Measurements from ENCODE around the gene MYBL2. TPM values are rescaled to one million over a fixed set of nuclear protein-coding genes. Genes with fewer than 3 reads are reported as not detected.

MYBL2 gene
- total and polyA plus RNA-seq, 2 donors (not counting 3 experiments of a cell fraction or from before 2014, with no cell fraction given), result 35.7 to 105 TPM

GRCh38 chr20:43752561-43753301, 85.8 kb downstream of the MYBL2 start:
- Histone ChIP-seq H3K4me2 (ENCODE audit: insufficient read depth, low read length) (peak overlapping the region; percentile 1), H2AFZ (ENCODE audit: low read depth, low read length) (peak overlapping the region; percentile 52), H3K9ac (replicated peaks; ENCODE audit: extremely low read depth, insufficient read depth, low read length) (no peak overlapping the region), H3K79me2 (ENCODE audit: control insufficient read depth, insufficient read depth, low read length) (no peaks in the 10 kb centered on the region), H3K4me3 (replicated peaks in 1 of 3; ENCODE audit: insufficient read depth in 1 of 3, low read depth in 1 of 3, low read length in 3 of 3) (no peak overlapping the region), H3K9me1 (replicated peaks; ENCODE audit: control insufficient read depth, extremely low read depth, insufficient read depth, low read length) (no peaks in the 10 kb centered on the region), H3K4me1 (ENCODE audit: control insufficient read depth, extremely low read depth, insufficient read depth, low read length) (peaks cover 12% of the 10 kb centered on the region), H3K9me3 (replicated peaks; ENCODE audit: control insufficient read depth, insufficient read depth, low read length) (no peaks in the 10 kb centered on the region), H3K36me3 (ENCODE audit: control insufficient read depth in 2 of 2, extremely low read depth in 1 of 2, insufficient read depth in 2 of 2, low read length in 2 of 2) (no peaks in the 10 kb centered on the region), H3K27ac (ENCODE audit: insufficient read depth, low read depth, low read length) (no peak overlapping the region), H3K27me3 (ENCODE audit: control insufficient read depth in 2 of 2, insufficient read depth in 2 of 2, low read length in 2 of 2) (no peaks in the 10 kb centered on the region), H4K20me1 (replicated peaks; ENCODE audit: control insufficient read depth, extremely low read depth, insufficient read depth, low read length) (no peaks in the 10 kb centered on the region)
- TF ChIP-seq MYC (IDR thresholded peaks at IDR 0.05; ENCODE audit: low read depth, low read length), result no peak
- no peak for TF ChIP-seq GATA2 (IDR thresholded peaks at IDR 0.05; ENCODE audit: insufficient read depth, insufficient read length, low read depth, low read length)
- TF ChIP-seq FOS (IDR thresholded peaks at IDR 0.05; ENCODE audit: borderline replicate concordance, insufficient read depth, low read length), result no peak
- no peak for TF ChIP-seq EZH2 (IDR thresholded peaks at IDR 0.05; ENCODE audit: borderline replicate concordance, low read depth, low read length, severe bottlenecking)
- no peak for TF ChIP-seq CTCF (IDR thresholded peaks at IDR 0.05; ENCODE audit: extremely low read depth in 1 of 2, insufficient read depth in 1 of 2, low read depth in 1 of 2, low read length in 2 of 2)
- no peak for TF ChIP-seq POLR2AphosphoS5 (IDR thresholded peaks at IDR 0.05; ENCODE audit: insufficient read depth, low read depth, low read length)
- no peak for TF ChIP-seq MAX (IDR thresholded peaks at IDR 0.05; ENCODE audit: insufficient read depth, insufficient read length)
- TF ChIP-seq POLR2A (IDR thresholded peaks at IDR 0.05; ENCODE audit: low read depth, low read length), result no peak
- no peak for TF ChIP-seq JUN (IDR thresholded peaks at IDR 0.05; ENCODE audit: borderline replicate concordance, insufficient read depth, insufficient read length, low read depth)
- CTCF ChIA-PET, result interaction anchor here (0.7 to 9.9 kb wide), 6 partner anchors 15 to 328 kb away, joined by 3 to 191 read pairs (median 3); no protein-coding TSS in a partner anchor
- FAIRE-seq (peak; percentile 80), DNase-seq (ENCODE audit: low read depth, low spot score) (no peak)
- dilution Hi-C loops (cut with MboI; ENCODE audit: extremely low pct_ligation_motif_present, low sequenced_read_pairs) (loop anchor here (25.0 kb wide), 1 partner anchor 160 kb away; the partner anchor contains the start of gene TOX2), intact Hi-C loops (cut with micrococcal nuclease) (no loop called here)
- POLR2A ChIA-PET, result no interaction called here
- BruUV-seq (replicated peaks), result no TSS peak
